SK-N-SH treated with all-trans-retinoic acid at 6 μM for 48 hours (cell line): ENCODE results near the gene KDM4B.

ENCODE experiments used
- ARNTL ChIP-seq: fragments of 450-650 bp; formaldehyde crosslinking; IDR thresholded peaks from 2 replicates; pipeline ENCODE4 v1.5.0; 2020; ENCODE audit warnings: low read depth, mild to moderate bottlenecking, moderate library complexity, borderline replicate concordance
- CREB5 ChIP-seq: fragments of 250-450 bp; sonication (Bioruptor Pico); IDR thresholded peaks from 2 replicates; pipeline ENCODE4 v1.5.1; 2020; ENCODE audit warnings: low read depth, mild to moderate bottlenecking, moderate library complexity
- GLIS3 ChIP-seq: fragments of 250-450 bp; sonication (Bioruptor Pico); IDR thresholded peaks from 2 replicates; pipeline ENCODE4 v1.5.0; 2020; ENCODE audit warnings: mild to moderate bottlenecking, moderate library complexity
- PATZ1 ChIP-seq: fragments of 250-450 bp; sonication (Bioruptor Pico); IDR thresholded peaks from 2 replicates; pipeline ENCODE4 v1.8.0; 2020; ENCODE audit warnings: mild to moderate bottlenecking, moderate library complexity, borderline replicate concordance
- PPARA ChIP-seq: fragments of 250-450 bp; sonication (Bioruptor Pico); IDR thresholded peaks from 2 replicates; pipeline ENCODE4 v1.5.0; 2020; ENCODE audit warnings: mild to moderate bottlenecking, borderline replicate concordance
- ZC3H10 ChIP-seq: fragments of 250-450 bp; sonication (Bioruptor Pico); IDR thresholded peaks from 2 replicates; pipeline ENCODE4 v1.5.1; 2021; ENCODE audit warnings: mild to moderate bottlenecking, moderate library complexity

- TF ChIP-seq CREB5: no peak
- TF ChIP-seq ARNTL (CRISPR knock-in tag): no peak
- no peak for TF ChIP-seq GLIS3 (CRISPR knock-in tag)
- TF ChIP-seq PATZ1 (CRISPR knock-in tag): no peak
- no peak for TF ChIP-seq ZC3H10 (CRISPR knock-in tag)
- no peak for TF ChIP-seq PPARA (CRISPR knock-in tag)
Observed at GRCh38 chr19:5067678-5068077, 98.8 kb downstream of the KDM4B start.
